Upper lobe of left lung (tissue), 4 donors: Measurements from ENCODE around the gene CCDC178.

Experiments used
- POLR2A ChIP-seq, 4 donors: fragments of 450-650 bp; IDR thresholded peaks; one replicate each; pipeline ENCODE4 v1.5.1; 2016 to 2017; ENCODE audit warnings: antibody characterized with exemption in 4 of 4, mild to moderate bottlenecking in 2 of 4
- TF ChIP-seq, protein P1 (sequence below), 6 experiments: fragments of 450-650 bp in 4 of 6; fragments of 200-600 bp in 2 of 6; sonication (generic) in 2 of 6; IDR thresholded peaks; one replicate each; pipeline ENCODE4 v1.5.1; 2016 to 2019; ENCODE audit warnings: antibody characterized with exemption in 6 of 6

DNA sequence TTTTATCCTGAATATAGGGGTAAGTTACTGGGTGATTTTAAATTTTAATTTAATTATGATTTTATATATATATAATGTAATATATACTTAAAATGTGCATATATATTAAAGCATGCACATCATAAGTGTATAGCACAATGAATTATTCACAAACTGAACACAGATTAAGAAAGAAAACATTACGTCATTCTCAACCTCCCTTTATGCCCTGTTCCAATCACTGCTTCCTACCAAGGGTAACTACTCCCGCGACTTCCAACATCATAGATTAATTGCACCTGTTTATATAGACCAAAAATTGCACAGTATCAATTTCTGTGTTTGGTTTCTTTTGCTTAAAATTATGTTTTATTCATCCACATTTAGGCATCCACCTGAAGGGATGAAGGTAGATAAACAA, 366.4 kb downstream of the CCDC178 start:
- TF ChIP-seq, protein P1, sequence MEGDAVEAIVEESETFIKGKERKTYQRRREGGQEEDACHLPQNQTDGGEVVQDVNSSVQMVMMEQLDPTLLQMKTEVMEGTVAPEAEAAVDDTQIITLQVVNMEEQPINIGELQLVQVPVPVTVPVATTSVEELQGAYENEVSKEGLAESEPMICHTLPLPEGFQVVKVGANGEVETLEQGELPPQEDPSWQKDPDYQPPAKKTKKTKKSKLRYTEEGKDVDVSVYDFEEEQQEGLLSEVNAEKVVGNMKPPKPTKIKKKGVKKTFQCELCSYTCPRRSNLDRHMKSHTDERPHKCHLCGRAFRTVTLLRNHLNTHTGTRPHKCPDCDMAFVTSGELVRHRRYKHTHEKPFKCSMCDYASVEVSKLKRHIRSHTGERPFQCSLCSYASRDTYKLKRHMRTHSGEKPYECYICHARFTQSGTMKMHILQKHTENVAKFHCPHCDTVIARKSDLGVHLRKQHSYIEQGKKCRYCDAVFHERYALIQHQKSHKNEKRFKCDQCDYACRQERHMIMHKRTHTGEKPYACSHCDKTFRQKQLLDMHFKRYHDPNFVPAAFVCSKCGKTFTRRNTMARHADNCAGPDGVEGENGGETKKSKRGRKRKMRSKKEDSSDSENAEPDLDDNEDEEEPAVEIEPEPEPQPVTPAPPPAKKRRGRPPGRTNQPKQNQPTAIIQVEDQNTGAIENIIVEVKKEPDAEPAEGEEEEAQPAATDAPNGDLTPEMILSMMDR (IDR thresholded peaks at IDR 0.05), result no peak
- TF ChIP-seq POLR2A (IDR thresholded peaks at IDR 0.05), result no peak
